ENCODE measurements around the gene TNFRSF13B.

GRCh38 chr17:16977932-16978331 is 6.0 kb upstream of the TNFRSF13B start:
- TF ChIP-seq POLR2AphosphoS5 (IDR thresholded peaks at IDR 0.05; ENCODE audit: low read depth) (no peak), CTCF (IDR thresholded peaks at IDR 0.05; ENCODE audit: insufficient read depth, low read length) (no peak), REST (IDR thresholded peaks at IDR 0.05; ENCODE audit: insufficient replicate concordance, low read depth) (no peak)
